ENCODE data around the gene POU5F1. TPM values are rescaled to one million over a fixed set of nuclear protein-coding genes. Genes with fewer than 3 reads are reported as not detected.
"Not testable (repeated sequence)": the region's sequence is repeated elsewhere in the genome, so short reads cannot be mapped to it uniquely, and the experiment has no call there.

The POU5F1 gene
- 2.7 and 3.9 TPM in 2 replicates for polyA plus RNA-seq (2011; rRNA removed)
- polyA plus RNA-seq (2012; cell fraction: cytosol; rRNA removed): 2.4 and 3.0 TPM in 2 replicates
- 20.8 and 22.8 TPM in 2 replicates for polyA plus RNA-seq (2012; cell fraction: nucleus; rRNA removed)
- polyA plus RNA-seq (2017; fragmentation: RNase III; extraction: RNeasy Plus Mini Kit Qiagen cat#74134 plus additional on column Dnase treatment): 2.7 to 3.5 TPM (median 2.8 TPM) in 3 replicates
- polyA minus RNA-seq (2011; rRNA and poly(A)+ RNA removed): 0.39 and 1.3 TPM in 2 replicates

- CTCF ChIA-PET: no interaction called here
- H3K27ac ChIP-seq: no peak within 1 kb of the TSS
- no peak for ATAC-seq
- WGBS (ENCODE audit: missing lambda C conversion rate): 72% methylated on average over 4 of the region's 9 CpGs
- H3K4me1 ChIP-seq: peaks cover 8% of the 10 kb centered on the region; the same call in 2 of the 3 replicates
- H3K4me2 ChIP-seq: no peak within 1 kb of the TSS
- no peaks in the 10 kb centered on the region for H3K9me3 ChIP-seq
- no peak for FAIRE-seq
- TF ChIP-seq HES2 (IDR thresholded peaks at IDR 0.05): no peak
- TF ChIP-seq RARB (CRISPR knock-in tag; IDR thresholded peaks at IDR 0.05): no peak
- no peak for TF ChIP-seq GATA3 (IDR thresholded peaks at IDR 0.05; ENCODE audit: borderline replicate concordance)
- TF ChIP-seq POLR2A (IDR thresholded peaks at IDR 0.05; ENCODE audit: low read length): no peak
- no peak for TF ChIP-seq TFCP2L1 (CRISPR knock-in tag; IDR thresholded peaks at IDR 0.05)
- no peak for TF ChIP-seq ESRRA (IDR thresholded peaks at IDR 0.05; ENCODE audit: borderline replicate concordance, low read length)
- no peak for TF ChIP-seq KDM1A (IDR thresholded peaks at IDR 0.05; ENCODE audit: low read depth)
- no peak for TF ChIP-seq KDM5A (IDR thresholded peaks at IDR 0.05)
- no peak for TF ChIP-seq BHLHE40 (IDR thresholded peaks at IDR 0.05; ENCODE audit: low read depth, low read length)
- TF ChIP-seq FOXS1 (CRISPR knock-in tag; IDR thresholded peaks at IDR 0.05): no peak
- no peak for TF ChIP-seq REST (IDR thresholded peaks at IDR 0.05)
- TF ChIP-seq CHD4 (IDR thresholded peaks at IDR 0.05; ENCODE audit: borderline replicate concordance): no peak
- no peak for TF ChIP-seq RFX5 (IDR thresholded peaks at IDR 0.05)
- no peak for TF ChIP-seq ZFP36 (IDR thresholded peaks at IDR 0.05; ENCODE audit: borderline replicate concordance, partially characterized antibody)
- TF ChIP-seq RCOR1 (IDR thresholded peaks at IDR 0.05; ENCODE audit: low read depth, low read length): no peak
- TF ChIP-seq MYC (IDR thresholded peaks at IDR 0.05; ENCODE audit: borderline replicate concordance, low read length): no peak
- no peak for DNase-seq (ENCODE audit: low read depth in 1 of 2, low spot score in 1 of 2)
- POLR2A ChIA-PET: no interaction called here
- no peak within 1 kb of the TSS for H3K4me3 ChIP-seq
These were observed at the start of gene POU5F1 for GRCh38 chr6:31170600-31170881. Gene POU5F1 (minus strand): TSS chr6:31170682. CDS start chr6:31170620, 62 bp downstream.

- 75% methylated on average over 7 of the region's 7 CpGs for WGBS (ENCODE audit: missing lambda C conversion rate)
- ChIA-PET CTCF (interaction anchor here (0.7 to 1.5 kb wide), 2 partner anchors 86 to 150 kb away, joined by 3 to 7 read pairs; no protein-coding TSS in a partner anchor), POLR2A (no interaction called here)
- ATAC-seq (no peak), DNase-seq (ENCODE audit: low read depth in 1 of 2, low spot score in 1 of 2) (no peak), FAIRE-seq (no peak)
- Histone ChIP-seq H3K4me3 (no peak overlapping the region), H3K9me3 (peaks cover 7% of the 10 kb centered on the region; the same call in 2 of the 3 replicates), H3K4me1 (no peaks in the 10 kb centered on the region), H3K4me2 (no peak overlapping the region), H3K27ac (no peak overlapping the region)
- TF ChIP-seq EHF (CRISPR knock-in tag; IDR thresholded peaks at IDR 0.05) (no peak), RFX5 (IDR thresholded peaks at IDR 0.05) (no peak), KDM5A (IDR thresholded peaks at IDR 0.05) (no peak), HEYL (CRISPR knock-in tag; IDR thresholded peaks at IDR 0.05) (no peak), JUNB (IDR thresholded peaks at IDR 0.05) (no peak), ZNF302 (CRISPR knock-in tag; IDR thresholded peaks at IDR 0.05) (no peak), TFCP2L1 (CRISPR knock-in tag; IDR thresholded peaks at IDR 0.05) (no peak), BHLHE40 (IDR thresholded peaks at IDR 0.05; ENCODE audit: low read depth, low read length) (no peak), ATOH8 (CRISPR knock-in tag; IDR thresholded peaks at IDR 0.05; ENCODE audit: low read depth) (no peak), HOXB5 (CRISPR knock-in tag; IDR thresholded peaks at IDR 0.05) (no peak), PBX3 (IDR thresholded peaks at IDR 0.05) (no peak), USF2 (IDR thresholded peaks at IDR 0.05) (no peak), RNF2 (IDR thresholded peaks at IDR 0.05; ENCODE audit: borderline replicate concordance, low read depth) (no peak), RCOR1 (IDR thresholded peaks at IDR 0.05; ENCODE audit: low read depth, low read length) (no peak), ESRRA (IDR thresholded peaks at IDR 0.05; ENCODE audit: borderline replicate concordance, low read length) (no peak), FOXS1 (CRISPR knock-in tag; IDR thresholded peaks at IDR 0.05) (no peak), ZC3H11A (IDR thresholded peaks at IDR 0.05) (no peak)
These were observed 45.9 kb upstream of the POU5F1 start for GRCh38 chr6:31216208-31216898.

- FAIRE-seq; DNase-seq (ENCODE audit: low read depth in 1 of 2, low spot score in 1 of 2); H3K4me3 ChIP-seq; H3K4me1 ChIP-seq; H3K4me2 ChIP-seq; ATAC-seq; H3K9me3 ChIP-seq; H3K27ac ChIP-seq; POLR2A ChIA-PET: not testable (repeated sequence)
- WGBS (ENCODE audit: missing lambda C conversion rate): 5% methylated on average over 2 of the region's 2 CpGs
- CTCF ChIA-PET: interaction anchor here (0.7 kb wide), 1 partner anchor 85 kb away, joined by 3 read pairs; no protein-coding TSS in a partner anchor
These were observed 44.7 kb upstream of the POU5F1 start for GRCh38 chr6:31215216-31215615.
